Small intestine (tissue), 7 donors: ENCODE data around the gene OR52A5. TPM values are rescaled to one million over a fixed set of nuclear protein-coding genes. Genes with fewer than 3 reads are reported as not detected.
A peak's percentile ranks its signal among the peaks of the same experiment; 100 is the strongest.

Experiments
- DNase-seq, 2 donors: peaks; one replicate each; pipeline versions ENCODE4 v3.0.0 to v3.0.0-alpha.2; 2013
- FAIRE-seq: peaks from 2 replicates; lab custom pipeline; 2012; peaks lifted over from hg19 to GRCh38; lab: Jason Lieb, UNC
- H3K27ac ChIP-seq, 3 donors: one replicate each; pipeline ENCODE4 v1.5.1; 2013; ENCODE audit warnings: low read length in 2 of 3, mild to moderate bottlenecking in 2 of 3, control low read depth in 1 of 3, inconsistent platforms in 1 of 3, low read depth in 1 of 3, moderate library complexity in 1 of 3
- H3K27me3 ChIP-seq, 3 donors: one replicate each; pipeline ENCODE4 v1.6.1; 2013; ENCODE audit warnings: low read length in 3 of 3, inconsistent platforms in 1 of 3; ENCODE audit not compliant: control insufficient read depth in 3 of 3, insufficient read depth in 3 of 3
- H3K36me3 ChIP-seq, 3 donors: one replicate each; pipeline ENCODE4 v1.6.1; 2013; ENCODE audit warnings: low read length in 3 of 3, inconsistent platforms in 1 of 3, low read depth in 1 of 3, mild to moderate bottlenecking in 1 of 3, moderate library complexity in 1 of 3; ENCODE audit not compliant: control insufficient read depth in 3 of 3, insufficient read depth in 2 of 3
- H3K4me1 ChIP-seq, 3 donors: one replicate each; pipeline ENCODE4 v1.6.1; 2013; ENCODE audit warnings: low read length in 2 of 3, inconsistent platforms in 1 of 3, low read depth in 1 of 3, mild to moderate bottlenecking in 1 of 3, moderate library complexity in 1 of 3; ENCODE audit not compliant: control insufficient read depth in 3 of 3, insufficient read depth in 2 of 3
- H3K4me3 ChIP-seq, 3 donors: one replicate each; pipeline ENCODE4 v1.5.1; 2013; ENCODE audit warnings: low read length in 3 of 3, control low read depth in 1 of 3, inconsistent platforms in 1 of 3, low read depth in 1 of 3, mild to moderate bottlenecking in 1 of 3, moderate library complexity in 1 of 3
- H3K9me3 ChIP-seq, 2 donors: one replicate each; pipeline ENCODE4 v1.6.1; 2013; ENCODE audit warnings: low read depth in 1 of 2, low read length in 1 of 2; ENCODE audit not compliant: control insufficient read depth in 2 of 2, insufficient read depth in 1 of 2
- WGBS, 3 donors: extraction: QIAGEN DNeasy Blood & Tissue Kit; methylation state at CpG; one replicate each; pipeline ENCODE4 v1.1.7; 2013; 5-methylcytosine and 5-hydroxymethylcytosine counted together
- polyA plus RNA-seq, 4 donors: library from polyadenylated mRNA; stranded (reverse) in 3 of 4; unstranded in 1 of 4; fragments of 200-250 nt in 3 of 4; fragments of 120-200 nt in 1 of 4; gene quantifications; one replicate each; pipeline versions ENCODE4 v1.2.1 to v1.2.3, GENCODE V29; 2013
- donor health status: healthy with polysubstance abuse.
- donor health status: control.
- donor health status: control.
- donor health status: Bipolar disorder and iron deficiency.
- donor health status: healthy.

OR52A5 gene
- polyA plus RNA-seq, 4 donors: not detected

- H3K4me3 ChIP-seq: no peak overlapping the region
- 40 to 61% (median 40%) methylated on average over 2 of the region's 2 CpGs for WGBS, 3 donors
- FAIRE-seq (no peak), DNase-seq (no peak)
- H3K4me1 ChIP-seq: no peaks in the 10 kb centered on the region
- no peaks in the 10 kb centered on the region for H3K36me3 ChIP-seq
- no peaks in the 10 kb centered on the region for H3K27me3 ChIP-seq
- H3K9me3 ChIP-seq: no peaks in the 10 kb centered on the region
- H3K27ac ChIP-seq: no peak overlapping the region
Observed at GRCh38 chr11:5129457-5129877, 8.7 kb downstream of the OR52A5 start.

DNA sequence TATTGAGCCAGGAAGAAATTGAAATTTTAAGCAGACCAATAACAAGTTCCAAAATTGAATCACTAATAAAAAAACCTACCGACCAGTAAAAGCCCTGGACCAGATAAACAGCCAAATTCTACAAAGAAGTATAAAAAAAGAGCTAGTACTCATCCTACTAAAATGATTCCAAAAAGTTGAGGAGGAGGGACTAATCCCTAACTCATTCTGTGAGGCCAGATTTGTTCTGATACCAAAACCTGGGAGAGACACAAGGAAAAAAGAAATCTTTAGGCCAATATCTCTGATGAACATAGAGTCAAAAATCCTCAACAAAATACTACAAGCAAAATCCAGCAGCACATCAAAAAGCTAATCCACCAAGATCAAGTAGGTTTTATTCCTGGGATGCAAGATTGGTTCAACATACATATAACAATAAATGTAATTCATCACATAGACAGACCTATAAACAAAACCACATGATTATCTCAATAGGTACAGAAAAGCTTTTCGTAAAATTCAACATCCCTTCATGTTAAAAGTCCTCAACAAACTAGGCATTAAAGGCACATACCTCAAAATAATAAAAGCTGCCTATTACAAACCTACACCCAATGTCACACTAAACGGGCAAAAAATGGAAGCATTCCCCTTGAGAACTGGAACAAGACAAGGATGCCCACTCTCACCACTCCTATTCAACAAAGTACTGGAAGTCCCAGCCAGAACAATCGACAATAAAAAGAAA lies 13.1 kb downstream of the OR52A5 start:
- no peak for FAIRE-seq
- H3K27me3 ChIP-seq: no peaks in the 10 kb centered on the region
- H3K4me1 ChIP-seq: no peaks in the 10 kb centered on the region
- H3K27ac ChIP-seq: no peak overlapping the region
- no peaks in the 10 kb centered on the region for H3K36me3 ChIP-seq
- no peak for DNase-seq
- H3K9me3 ChIP-seq: no peaks in the 10 kb centered on the region
- 59 to 67% (median 67%) methylated on average over 4 of the region's 4 CpGs for WGBS, 3 donors
- H3K4me3 ChIP-seq: no peak overlapping the region

GRCh38 chr11:5123802-5124521 lies 14.2 kb downstream of the OR52A5 start:
- Histone ChIP-seq H3K27ac (no peak overlapping the region), H3K9me3 (no peaks in the 10 kb centered on the region), H3K27me3 (no peaks in the 10 kb centered on the region), H3K36me3 (no peaks in the 10 kb centered on the region), H3K4me3 (no peak overlapping the region), H3K4me1 (no peaks in the 10 kb centered on the region)
- FAIRE-seq: no peak
- peak; percentile 54 to 57 for DNase-seq
- 2 to 8% (median 6%) methylated on average over 4 of the region's 4 CpGs for WGBS, 3 donors

GRCh38 chr11:5118893-5119292 lies 19.3 kb downstream of the OR52A5 start:
- no peak overlapping the region for H3K4me3 ChIP-seq
- H3K4me1 ChIP-seq: no peaks in the 10 kb centered on the region
- DNase-seq: no peak
- H3K27me3 ChIP-seq: no peaks in the 10 kb centered on the region
- no peaks in the 10 kb centered on the region for H3K9me3 ChIP-seq
- H3K36me3 ChIP-seq: no peaks in the 10 kb centered on the region
- WGBS, 3 donors: 13 to 74% (median 32%) methylated on average over 1 of the region's 1 CpG
- FAIRE-seq: no peak
- no peak overlapping the region for H3K27ac ChIP-seq

DNA sequence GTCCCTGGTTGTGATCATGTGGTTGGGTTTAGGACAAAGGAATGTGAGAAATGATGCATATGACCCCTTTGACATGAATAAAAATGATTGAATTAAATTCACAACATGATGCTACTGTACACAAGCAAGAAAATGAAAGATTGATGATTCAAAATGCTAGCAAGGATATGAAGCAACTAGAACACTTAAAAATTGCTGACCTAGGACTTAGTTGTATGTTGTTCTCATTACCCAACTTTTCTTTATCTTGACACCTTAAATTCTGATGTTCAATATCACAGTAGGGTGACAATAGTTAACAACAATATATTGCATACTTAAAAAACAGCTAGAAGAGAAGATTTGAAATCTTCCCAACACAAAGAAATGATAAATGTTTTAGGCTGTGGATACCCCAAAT lies 20.6 kb downstream of the OR52A5 start:
- no peaks in the 10 kb centered on the region for H3K36me3 ChIP-seq
- H3K27ac ChIP-seq: no peak overlapping the region
- H3K4me3 ChIP-seq: no peak overlapping the region
- H3K4me1 ChIP-seq: no peaks in the 10 kb centered on the region
- no peaks in the 10 kb centered on the region for H3K9me3 ChIP-seq
- DNase-seq (no peak), FAIRE-seq (no peak)
- no peaks in the 10 kb centered on the region for H3K27me3 ChIP-seq

- Histone ChIP-seq H3K4me3 (no peak overlapping the region), H3K4me1 (no peaks in the 10 kb centered on the region), H3K27me3 (no peaks in the 10 kb centered on the region), H3K36me3 (no peaks in the 10 kb centered on the region), H3K27ac (no peak overlapping the region), H3K9me3 (no peaks in the 10 kb centered on the region)
- DNase-seq (no peak), FAIRE-seq (no peak)
- 62 to 79% (median 62%) methylated on average over 3 of the region's 3 CpGs for WGBS, 3 donors
Observed at GRCh38 chr11:5115339-5115738, 22.8 kb downstream of the OR52A5 start.

- Histone ChIP-seq H3K4me1 (no peaks in the 10 kb centered on the region), H3K36me3 (no peaks in the 10 kb centered on the region), H3K27ac (no peak overlapping the region), H3K4me3 (no peak overlapping the region), H3K9me3 (no peaks in the 10 kb centered on the region), H3K27me3 (no peaks in the 10 kb centered on the region)
- DNase-seq (no peak), FAIRE-seq (no peak)
- WGBS, 3 donors: 33 to 62% (median 36%) methylated on average over 3 of the region's 3 CpGs
Observed at GRCh38 chr11:5107285-5107684, 30.9 kb downstream of the OR52A5 start.

GRCh38 chr11:5103066-5103465 lies 35.1 kb downstream of the OR52A5 start:
- Histone ChIP-seq H3K4me1 (no peaks in the 10 kb centered on the region), H3K4me3 (no peak overlapping the region), H3K27ac (no peak overlapping the region), H3K27me3 (no peaks in the 10 kb centered on the region), H3K9me3 (no peaks in the 10 kb centered on the region), H3K36me3 (no peaks in the 10 kb centered on the region)
- DNase-seq (no peak), FAIRE-seq (no peak)
